GM23338 (cell line): ENCODE results near the gene EFHD2.

Experiments used
- CREB1 ChIP-seq: fragments of 250-450 bp; sonication (Bioruptor Pico); IDR thresholded peaks from 2 replicates; pipeline ENCODE4 v1.5.0; 2020; ENCODE audit warnings: low read depth, mild to moderate bottlenecking, moderate library complexity
- EZH2 ChIP-seq: fragments of 200-600 bp; sonication (generic); IDR thresholded peaks from one replicate; pipeline ENCODE4 v1.8.0; 2017; ENCODE audit warnings: antibody characterized with exemption, mild to moderate bottlenecking, low read depth; ENCODE audit not compliant: unreplicated experiment
- EZH2phosphoT487 ChIP-seq: fragments of 200-600 bp; sonication (generic); IDR thresholded peaks from one replicate; pipeline ENCODE4 v1.8.1; 2018; ENCODE audit warnings: antibody characterized with exemption; ENCODE audit not compliant: unreplicated experiment
- JUNB ChIP-seq: IDR thresholded peaks from one replicate; pipeline ENCODE4 v1.6.1; 2016; ENCODE audit warnings: antibody characterized with exemption; ENCODE audit not compliant: unreplicated experiment
- NANOG ChIP-seq: IDR thresholded peaks from 2 replicates; pipeline ENCODE4 v1.6.1; 2016; ENCODE audit warnings: antibody characterized with exemption, borderline replicate concordance
- POLR2AphosphoS5 ChIP-seq: IDR thresholded peaks from 2 replicates; pipeline ENCODE4 v1.6.1; 2016; ENCODE audit warnings: antibody characterized with exemption, low read depth
- STAT1 ChIP-seq: IDR thresholded peaks from one replicate; pipeline ENCODE4 v1.6.1; 2016; ENCODE audit warnings: antibody characterized with exemption; ENCODE audit not compliant: unreplicated experiment
- ZNF114 ChIP-seq: fragments of 250-450 bp; sonication (Bioruptor Pico); IDR thresholded peaks from 2 replicates; pipeline ENCODE4 v1.5.0; 2020; ENCODE audit warnings: mild to moderate bottlenecking, moderate library complexity
- ZNF331 ChIP-seq: fragments of 250-450 bp; sonication (Bioruptor Pico); IDR thresholded peaks from 2 replicates; pipeline ENCODE4 v1.5.0; 2020; ENCODE audit warnings: low read depth, mild to moderate bottlenecking, moderate library complexity
- TF ChIP-seq, protein P1 (sequence below), 2 experiments: fragments of 200-600 bp in 1 of 2; sonication (generic) in 1 of 2; conservative IDR thresholded peaks; 2 replicates each; pipeline versions ENCODE4 v1.5.1 to v1.6.1; 2016 to 2017; ENCODE audit warnings: antibody characterized with exemption in 2 of 2, low read depth in 2 of 2, mild to moderate bottlenecking in 2 of 2, moderate library complexity in 1 of 2
- TF ChIP-seq, protein P2 (sequence below): IDR thresholded peaks from one replicate; pipeline ENCODE4 v1.6.1; 2018; ENCODE audit warnings: antibody characterized with exemption; ENCODE audit not compliant: unreplicated experiment
- TF ChIP-seq, protein P3 (sequence below): IDR thresholded peaks from 2 replicates; pipeline ENCODE4 v1.6.1; 2016; ENCODE audit warnings: antibody characterized with exemption

DNA sequence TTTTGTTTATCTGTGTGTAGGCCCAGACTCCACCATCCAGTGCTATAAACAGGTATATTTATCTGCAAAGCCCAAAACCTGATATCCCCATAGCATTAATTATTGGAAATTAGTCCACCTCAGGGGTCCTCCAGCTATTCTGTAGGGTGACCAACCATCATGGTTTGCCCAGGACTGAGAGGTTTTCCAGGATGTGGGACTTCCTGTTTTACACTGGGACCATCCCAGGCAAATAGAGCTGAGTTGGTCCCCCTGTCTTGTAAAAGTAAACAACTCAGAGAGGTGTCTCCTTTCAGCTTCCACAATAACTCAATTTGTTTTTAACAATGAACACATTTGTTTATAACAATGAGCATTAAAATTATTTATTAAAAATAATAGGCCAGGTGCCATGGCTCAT, 58.5 kb downstream of the EFHD2 start:
- TF ChIP-seq, protein P1, sequence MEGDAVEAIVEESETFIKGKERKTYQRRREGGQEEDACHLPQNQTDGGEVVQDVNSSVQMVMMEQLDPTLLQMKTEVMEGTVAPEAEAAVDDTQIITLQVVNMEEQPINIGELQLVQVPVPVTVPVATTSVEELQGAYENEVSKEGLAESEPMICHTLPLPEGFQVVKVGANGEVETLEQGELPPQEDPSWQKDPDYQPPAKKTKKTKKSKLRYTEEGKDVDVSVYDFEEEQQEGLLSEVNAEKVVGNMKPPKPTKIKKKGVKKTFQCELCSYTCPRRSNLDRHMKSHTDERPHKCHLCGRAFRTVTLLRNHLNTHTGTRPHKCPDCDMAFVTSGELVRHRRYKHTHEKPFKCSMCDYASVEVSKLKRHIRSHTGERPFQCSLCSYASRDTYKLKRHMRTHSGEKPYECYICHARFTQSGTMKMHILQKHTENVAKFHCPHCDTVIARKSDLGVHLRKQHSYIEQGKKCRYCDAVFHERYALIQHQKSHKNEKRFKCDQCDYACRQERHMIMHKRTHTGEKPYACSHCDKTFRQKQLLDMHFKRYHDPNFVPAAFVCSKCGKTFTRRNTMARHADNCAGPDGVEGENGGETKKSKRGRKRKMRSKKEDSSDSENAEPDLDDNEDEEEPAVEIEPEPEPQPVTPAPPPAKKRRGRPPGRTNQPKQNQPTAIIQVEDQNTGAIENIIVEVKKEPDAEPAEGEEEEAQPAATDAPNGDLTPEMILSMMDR (conservative IDR thresholded peaks at IDR 0.05; ENCODE audit: low read depth in 2 of 2), result no peak
- TF ChIP-seq EZH2 (no peak), CREB1 (CRISPR knock-in tag) (no peak), POLR2AphosphoS5 (no peak), EZH2phosphoT487 (no peak), STAT1 (no peak), ZNF331 (CRISPR knock-in tag) (no peak), ZNF114 (CRISPR knock-in tag) (no peak), JUNB (no peak), NANOG (no peak)
- TF ChIP-seq, protein P2, sequence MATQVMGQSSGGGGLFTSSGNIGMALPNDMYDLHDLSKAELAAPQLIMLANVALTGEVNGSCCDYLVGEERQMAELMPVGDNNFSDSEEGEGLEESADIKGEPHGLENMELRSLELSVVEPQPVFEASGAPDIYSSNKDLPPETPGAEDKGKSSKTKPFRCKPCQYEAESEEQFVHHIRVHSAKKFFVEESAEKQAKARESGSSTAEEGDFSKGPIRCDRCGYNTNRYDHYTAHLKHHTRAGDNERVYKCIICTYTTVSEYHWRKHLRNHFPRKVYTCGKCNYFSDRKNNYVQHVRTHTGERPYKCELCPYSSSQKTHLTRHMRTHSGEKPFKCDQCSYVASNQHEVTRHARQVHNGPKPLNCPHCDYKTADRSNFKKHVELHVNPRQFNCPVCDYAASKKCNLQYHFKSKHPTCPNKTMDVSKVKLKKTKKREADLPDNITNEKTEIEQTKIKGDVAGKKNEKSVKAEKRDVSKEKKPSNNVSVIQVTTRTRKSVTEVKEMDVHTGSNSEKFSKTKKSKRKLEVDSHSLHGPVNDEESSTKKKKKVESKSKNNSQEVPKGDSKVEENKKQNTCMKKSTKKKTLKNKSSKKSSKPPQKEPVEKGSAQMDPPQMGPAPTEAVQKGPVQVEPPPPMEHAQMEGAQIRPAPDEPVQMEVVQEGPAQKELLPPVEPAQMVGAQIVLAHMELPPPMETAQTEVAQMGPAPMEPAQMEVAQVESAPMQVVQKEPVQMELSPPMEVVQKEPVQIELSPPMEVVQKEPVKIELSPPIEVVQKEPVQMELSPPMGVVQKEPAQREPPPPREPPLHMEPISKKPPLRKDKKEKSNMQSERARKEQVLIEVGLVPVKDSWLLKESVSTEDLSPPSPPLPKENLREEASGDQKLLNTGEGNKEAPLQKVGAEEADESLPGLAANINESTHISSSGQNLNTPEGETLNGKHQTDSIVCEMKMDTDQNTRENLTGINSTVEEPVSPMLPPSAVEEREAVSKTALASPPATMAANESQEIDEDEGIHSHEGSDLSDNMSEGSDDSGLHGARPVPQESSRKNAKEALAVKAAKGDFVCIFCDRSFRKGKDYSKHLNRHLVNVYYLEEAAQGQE, result no peak
- TF ChIP-seq, protein P3, sequence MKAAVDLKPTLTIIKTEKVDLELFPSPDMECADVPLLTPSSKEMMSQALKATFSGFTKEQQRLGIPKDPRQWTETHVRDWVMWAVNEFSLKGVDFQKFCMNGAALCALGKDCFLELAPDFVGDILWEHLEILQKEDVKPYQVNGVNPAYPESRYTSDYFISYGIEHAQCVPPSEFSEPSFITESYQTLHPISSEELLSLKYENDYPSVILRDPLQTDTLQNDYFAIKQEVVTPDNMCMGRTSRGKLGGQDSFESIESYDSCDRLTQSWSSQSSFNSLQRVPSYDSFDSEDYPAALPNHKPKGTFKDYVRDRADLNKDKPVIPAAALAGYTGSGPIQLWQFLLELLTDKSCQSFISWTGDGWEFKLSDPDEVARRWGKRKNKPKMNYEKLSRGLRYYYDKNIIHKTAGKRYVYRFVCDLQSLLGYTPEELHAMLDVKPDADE, result no peak
